B cell (primary cell): ENCODE results near the gene ANKRD44. TPM values are rescaled to one million over a fixed set of nuclear protein-coding genes. Genes with fewer than 3 reads are reported as not detected.
A peak's percentile ranks its signal among the peaks of the same experiment; 100 is the strongest.

Experiments used
- ATAC-seq: fragments of 200-7000 bp; cut with Tn5 transposase; one replicate; pipeline ENCODE4 v1.10.0; 2021; ENCODE audit warnings: low read depth, mild to moderate bottlenecking, moderate number of reproducible peaks, moderate library complexity
- CTCF ChIA-PET: fragments of 350-600 bp; sonication (Branson Sonifier 250); formaldehyde crosslinking; loops from one replicate; lab custom pipeline; 2021; ENCODE audit warnings: antibody characterized with exemption, inconsistent platforms; lab: Charles Lee
- POLR2A ChIA-PET: fragments of 350-600 bp; sonication (Branson Sonifier 250); formaldehyde crosslinking; loops from one replicate; lab custom pipeline; 2021; ENCODE audit warnings: antibody characterized with exemption; lab: Charles Lee
- DNase-seq: peaks from one replicate; pipeline ENCODE4 v3.0.0; 2013
- H2AFZ ChIP-seq: 2 replicates; pipeline ENCODE4 v1.6.1; 2012; ENCODE audit warnings: mild to moderate bottlenecking, low read depth, low read length; ENCODE audit not compliant: insufficient read depth, poor library complexity, severe bottlenecking
- H3K27ac ChIP-seq, 2 donors: 1 replicate in 1 of 2; 2 replicates in 1 of 2; pipeline ENCODE4 v1.5.1; 2012 to 2013; ENCODE audit warnings: low read length in 2 of 2, mild to moderate bottlenecking in 2 of 2, moderate library complexity in 1 of 2
- H3K27me3 ChIP-seq, 4 experiments: fragments of 200-600 bp in 1 of 4; sonication (generic) in 1 of 4; replicated peaks in 1 of 4; 1 replicate in 2 of 4; 2 replicates in 2 of 4; pipeline versions ENCODE4 v1.6.1 to v1.7.0; 2013 to 2016; ENCODE audit warnings: low read length in 3 of 4, mild to moderate bottlenecking in 2 of 4, mixed read lengths in 1 of 4, moderate library complexity in 1 of 4; ENCODE audit not compliant: insufficient read depth in 4 of 4, control insufficient read depth in 3 of 4; ENCODE audit errors: control extremely low read depth in 1 of 4
- H3K36me3 ChIP-seq, 2 experiments: replicated peaks in 1 of 2; 1 replicate in 1 of 2; 2 replicates in 1 of 2; pipeline versions ENCODE4 v1.6.1 to v1.7.1; 2013; ENCODE audit warnings: low read length in 1 of 2; ENCODE audit not compliant: insufficient read depth in 2 of 2, control insufficient read depth in 1 of 2; ENCODE audit errors: control extremely low read depth in 1 of 2, extremely low read depth in 1 of 2
- H3K4me1 ChIP-seq, 2 donors: fragments of 200-600 bp in 1 of 2; sonication (generic) in 1 of 2; 1 replicate in 1 of 2; 2 replicates in 1 of 2; pipeline versions ENCODE4 v1.5.1 to v1.6.1; 2013 to 2017; ENCODE audit warnings: low read length in 2 of 2; ENCODE audit not compliant: control insufficient read depth in 2 of 2, insufficient read depth in 2 of 2
- H3K4me2 ChIP-seq: replicated peaks from 2 replicates; pipeline ENCODE3; 2012; ENCODE audit warnings: mild to moderate bottlenecking, low read depth, low read length; ENCODE audit not compliant: poor library complexity, severe bottlenecking
- H3K4me3 ChIP-seq, 5 experiments: fragments of 200-600 bp in 1 of 5; sonication (generic) in 1 of 5; 1 replicate in 3 of 5; 2 replicates in 2 of 5; pipeline versions ENCODE4 v1.5.1 to v1.7.0; 2011 to 2016; ENCODE audit warnings: low read length in 4 of 5, mild to moderate bottlenecking in 4 of 5, low read depth in 2 of 5, control low read depth in 1 of 5, moderate library complexity in 1 of 5; ENCODE audit not compliant: insufficient read depth in 1 of 5; ENCODE audit errors: control extremely low read depth in 1 of 5, extremely low read depth in 1 of 5
- H3K79me2 ChIP-seq: fragments of 200-600 bp; sonication (generic); one replicate; pipeline ENCODE4 v1.6.0; 2016; ENCODE audit warnings: low read length; ENCODE audit not compliant: control insufficient read depth, insufficient read depth
- H3K9ac ChIP-seq: fragments of 200-600 bp; sonication (generic); 2 replicates; pipeline ENCODE4 v1.6.1; 2017; ENCODE audit warnings: mild to moderate bottlenecking, low read length, moderate library complexity
- H3K9me3 ChIP-seq, 3 donors: one replicate each; pipeline versions ENCODE4 v1.6.1 to v1.7.1; 2013; ENCODE audit warnings: low read length in 2 of 3; ENCODE audit not compliant: control insufficient read depth in 2 of 3, insufficient read depth in 1 of 3; ENCODE audit errors: control extremely low read depth in 1 of 3
- H4K20me1 ChIP-seq: 2 replicates; pipeline ENCODE4 v1.6.0; 2012; ENCODE audit warnings: mild to moderate bottlenecking, low read length; ENCODE audit not compliant: insufficient read depth, control insufficient read depth, poor library complexity, severe bottlenecking
- H3K27ac Mint-ChIP-seq: one replicate; pipeline ENCODE4 v1.8.0; 2021; ENCODE audit warnings: mixed read lengths
- H3K27me3 Mint-ChIP-seq: one replicate; pipeline ENCODE4 v1.8.0; 2021; ENCODE audit warnings: mixed read lengths
- H3K4me1 Mint-ChIP-seq: one replicate; pipeline ENCODE4 v1.8.0; 2021; ENCODE audit warnings: mixed read lengths
- H3K4me3 Mint-ChIP-seq: one replicate; pipeline ENCODE4 v1.8.0; 2021; ENCODE audit warnings: mixed read lengths
- H3K9me3 Mint-ChIP-seq: one replicate; pipeline ENCODE4 v1.8.0; 2022; ENCODE audit warnings: mixed read lengths; ENCODE audit not compliant: insufficient read depth
- EZH2 ChIP-seq: IDR thresholded peaks from 2 replicates; pipeline ENCODE4 v1.6.1; 2012; ENCODE audit warnings: borderline replicate concordance, low read depth, mild to moderate bottlenecking, moderate library complexity, low read length; ENCODE audit not compliant: insufficient read depth, poor library complexity, severe bottlenecking
- WGBS: methylation state at CpG from one replicate; pipeline ENCODE4 v1.1.5; 2013; ENCODE audit warnings: missing lambda C conversion rate; ENCODE audit not compliant: insufficient coverage; 5-methylcytosine and 5-hydroxymethylcytosine counted together
- intact Hi-C: fragments of 100-400 bp; cut with micrococcal nuclease; formaldehyde crosslinking; loops from one replicate; pipeline ENCODE4 v1.10.0; 2022
- polyA plus RNA-seq: library from polyadenylated mRNA; depleted of rRNA; stranded (reverse); fragments of >200 nt; gene quantifications from 2 replicates; pipeline ENCODE4 v1.2.3, GENCODE V29; 2012
- total RNA-seq, 2 donors: library from RNA; stranded (reverse); fragments of 120-200 nt in 1 of 2; gene quantifications; 1 replicate in 1 of 2; 2 replicates in 1 of 2; pipeline versions ENCODE4 v1.2.3 to v1.2.4, GENCODE V29; 2013 to 2022
- TF ChIP-seq, protein P1 (sequence below): fragments of 200-600 bp; IDR thresholded peaks from one replicate; pipeline ENCODE4 v1.8.0; 2022; ENCODE audit warnings: antibody characterized with exemption, mild to moderate bottlenecking

The ANKRD44 gene
- total and polyA plus RNA-seq, 2 donors (not counting 1 experiment from before 2014, with no cell fraction given): 92.6 to 457 TPM

DNA sequence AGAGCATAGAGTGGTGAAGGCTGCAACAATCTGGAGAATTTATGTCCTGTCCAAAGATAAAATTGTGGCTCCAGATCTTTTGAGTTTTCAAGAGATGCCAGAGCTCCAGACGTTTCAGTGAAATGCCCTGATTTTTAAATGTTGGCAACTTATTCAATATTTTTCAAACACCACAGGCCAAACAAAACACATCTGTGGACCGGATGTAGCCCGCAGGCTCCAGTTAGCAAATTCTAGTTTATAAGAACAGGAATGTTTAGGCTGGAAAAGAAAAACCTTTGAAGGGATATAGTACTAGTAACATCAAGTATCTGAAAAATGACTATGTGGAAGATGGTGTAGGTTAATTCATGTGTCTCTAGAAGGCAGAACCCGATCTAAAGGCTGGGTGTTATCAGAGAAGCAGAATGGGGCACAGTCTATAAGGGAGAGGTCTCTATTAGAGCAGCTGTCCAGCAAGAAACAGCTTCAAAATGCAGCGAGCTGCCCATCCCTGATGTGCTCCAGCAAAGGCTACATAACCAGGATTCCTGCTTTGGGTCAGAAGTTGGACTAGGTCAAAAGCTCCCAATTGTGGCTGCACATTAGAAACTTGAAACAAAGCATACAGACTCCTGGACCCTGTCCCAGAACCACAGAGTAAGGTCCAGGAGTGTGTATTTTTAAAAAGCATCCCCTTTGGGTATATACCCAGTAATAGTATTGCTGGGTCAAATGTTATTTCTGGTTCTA lies 105.9 kb downstream of the ANKRD44 start:
- ChIA-PET CTCF (interaction anchor here (0.8 to 15.8 kb wide), 9 partner anchors 9 to 107 kb away, joined by 3 to 336 read pairs (median 7); partner anchors contain the start of gene ANKRD44), POLR2A (interaction anchor here (0.7 to 2.8 kb wide), 2 partner anchors 41 to 104 kb away, joined by 3 to 29 read pairs; partner anchors contain the start of gene ANKRD44)
- no peaks in the 10 kb centered on the region for H3K27me3 ChIP-seq
- H3K9ac ChIP-seq: no peak overlapping the region
- Mint-ChIP-seq H3K27ac (peak overlapping the region; percentile 90), H3K4me3 (peak overlapping the region; percentile 69), H3K4me1 (peaks cover 86% of the 10 kb centered on the region), H3K9me3 (no peaks in the 10 kb centered on the region), H3K27me3 (no peaks in the 10 kb centered on the region)
- no peak for ATAC-seq
- peaks cover 11 to 37% of the 10 kb centered on the region in 2 experiments for H3K36me3 ChIP-seq
- WGBS: 88% methylated on average over 2 of the region's 5 CpGs
- H4K20me1 ChIP-seq: no peaks in the 10 kb centered on the region
- H3K4me3 ChIP-seq: no peak overlapping the region
- intact Hi-C loops: no loop called here
- peak overlapping the region; percentile 73 for H3K4me2 ChIP-seq
- peaks cover 84 to 88% of the 10 kb centered on the region in 2 donors for H3K4me1 ChIP-seq
- no peak for DNase-seq
- no peaks in the 10 kb centered on the region for H3K9me3 ChIP-seq
- H3K79me2 ChIP-seq: peaks cover 98% of the 10 kb centered on the region
- TF ChIP-seq EZH2: no peak
- TF ChIP-seq, protein P1, sequence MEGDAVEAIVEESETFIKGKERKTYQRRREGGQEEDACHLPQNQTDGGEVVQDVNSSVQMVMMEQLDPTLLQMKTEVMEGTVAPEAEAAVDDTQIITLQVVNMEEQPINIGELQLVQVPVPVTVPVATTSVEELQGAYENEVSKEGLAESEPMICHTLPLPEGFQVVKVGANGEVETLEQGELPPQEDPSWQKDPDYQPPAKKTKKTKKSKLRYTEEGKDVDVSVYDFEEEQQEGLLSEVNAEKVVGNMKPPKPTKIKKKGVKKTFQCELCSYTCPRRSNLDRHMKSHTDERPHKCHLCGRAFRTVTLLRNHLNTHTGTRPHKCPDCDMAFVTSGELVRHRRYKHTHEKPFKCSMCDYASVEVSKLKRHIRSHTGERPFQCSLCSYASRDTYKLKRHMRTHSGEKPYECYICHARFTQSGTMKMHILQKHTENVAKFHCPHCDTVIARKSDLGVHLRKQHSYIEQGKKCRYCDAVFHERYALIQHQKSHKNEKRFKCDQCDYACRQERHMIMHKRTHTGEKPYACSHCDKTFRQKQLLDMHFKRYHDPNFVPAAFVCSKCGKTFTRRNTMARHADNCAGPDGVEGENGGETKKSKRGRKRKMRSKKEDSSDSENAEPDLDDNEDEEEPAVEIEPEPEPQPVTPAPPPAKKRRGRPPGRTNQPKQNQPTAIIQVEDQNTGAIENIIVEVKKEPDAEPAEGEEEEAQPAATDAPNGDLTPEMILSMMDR: no peak
- peak overlapping the region; percentile 94 to 95 for H3K27ac ChIP-seq
- H2AFZ ChIP-seq: no peak overlapping the region

DNA sequence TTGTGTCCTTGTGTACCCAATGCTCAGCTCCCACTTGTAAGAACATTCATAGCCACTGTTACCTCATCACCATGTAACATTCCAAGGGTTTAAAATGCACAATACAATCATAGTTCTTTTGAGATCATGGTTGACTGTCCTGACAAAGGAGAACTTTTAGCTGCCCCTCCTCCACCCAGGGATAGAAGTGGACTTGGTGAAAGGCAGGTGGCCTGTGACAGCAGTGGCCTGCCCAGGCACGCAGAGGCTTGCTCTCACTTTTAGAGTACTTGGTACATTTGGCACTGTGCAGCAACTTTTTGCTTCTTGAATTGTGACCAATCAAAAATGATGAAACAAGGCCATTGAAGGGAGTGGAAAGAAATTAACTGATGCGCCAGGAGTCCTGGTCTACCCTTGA lies 108.7 kb downstream of the ANKRD44 start:
- Mint-ChIP-seq H3K27me3 (no peaks in the 10 kb centered on the region), H3K4me1 (peaks cover 85% of the 10 kb centered on the region), H3K27ac (peak overlapping the region; percentile 78), H3K4me3 (peak overlapping the region; percentile 54), H3K9me3 (no peaks in the 10 kb centered on the region)
- H3K79me2 ChIP-seq: peaks cover 91% of the 10 kb centered on the region
- CTCF ChIA-PET: interaction anchor here (1.4 to 15.8 kb wide), 5 partner anchors 8 to 106 kb away, joined by 3 to 336 read pairs (median 5); partner anchors contain the start of gene ANKRD44
- DNase-seq: no peak
- H3K4me1 ChIP-seq: peaks cover 77 to 82% of the 10 kb centered on the region in 2 donors
- ATAC-seq: no peak
- 100% methylated on average over 1 of the region's 2 CpGs for WGBS
- no peak overlapping the region for H3K4me3 ChIP-seq
- H3K9ac ChIP-seq: no peak overlapping the region
- TF ChIP-seq, protein P1: no peak
- no peak for TF ChIP-seq EZH2
- H3K9me3 ChIP-seq: no peaks in the 10 kb centered on the region
- peak overlapping the region; percentile 27 to 86 for H3K27ac ChIP-seq
- H3K36me3 ChIP-seq: peaks cover 11 to 37% of the 10 kb centered on the region in 2 experiments
- H3K27me3 ChIP-seq: no peaks in the 10 kb centered on the region
- H4K20me1 ChIP-seq: no peaks in the 10 kb centered on the region
- intact Hi-C loops: no loop called here
- POLR2A ChIA-PET: no interaction called here
- H2AFZ ChIP-seq: no peak overlapping the region
- no peak overlapping the region for H3K4me2 ChIP-seq
